HPDE6-E6E7 (cell line): Measurements from ENCODE around the gene TBL1X.
"Not testable (repeated sequence)": the region's sequence is repeated elsewhere in the genome, so short reads cannot be mapped to it uniquely, and the experiment has no call there.

ENCODE experiments used
- DNase-seq: peaks from one replicate; pipeline ENCODE4 v3.0.0; 2011; ENCODE audit warnings: missing footprints; ENCODE audit errors: extremely low spot score

Gene TBL1X

DNA sequence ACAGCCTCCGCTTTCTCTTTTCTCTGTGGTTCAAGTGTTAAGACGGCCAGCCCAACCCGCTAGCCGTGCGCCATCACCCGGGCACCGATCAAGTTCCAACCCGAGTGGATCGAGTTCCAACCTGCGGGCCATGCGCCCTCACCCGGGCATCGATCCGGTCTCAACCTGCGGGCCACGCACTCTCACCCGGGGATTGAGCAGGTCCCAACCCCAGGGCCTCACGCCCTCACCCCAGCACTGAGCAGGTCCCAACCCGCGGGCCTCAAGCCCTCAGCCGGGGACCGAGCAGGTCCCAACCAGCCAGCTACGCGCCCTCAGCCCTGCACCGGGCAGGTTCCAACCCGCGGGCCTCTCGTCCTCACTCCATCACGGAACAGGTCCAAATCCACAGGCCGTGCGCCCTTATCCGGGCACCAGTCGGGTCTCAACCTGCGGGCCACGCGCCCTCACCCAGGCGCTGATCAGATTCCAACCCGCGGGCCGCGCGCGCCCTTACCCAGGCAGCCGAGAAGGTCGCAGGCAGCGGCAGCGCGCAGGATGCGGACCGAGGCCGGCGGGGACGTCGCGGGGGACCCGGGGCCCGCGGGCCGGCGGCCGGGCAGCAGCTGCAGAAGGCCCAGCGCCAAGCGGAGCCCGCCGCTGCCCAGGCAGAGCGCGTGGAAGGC is 300.3 kb downstream of the TBL1X start:
- no peak for DNase-seq

DNA sequence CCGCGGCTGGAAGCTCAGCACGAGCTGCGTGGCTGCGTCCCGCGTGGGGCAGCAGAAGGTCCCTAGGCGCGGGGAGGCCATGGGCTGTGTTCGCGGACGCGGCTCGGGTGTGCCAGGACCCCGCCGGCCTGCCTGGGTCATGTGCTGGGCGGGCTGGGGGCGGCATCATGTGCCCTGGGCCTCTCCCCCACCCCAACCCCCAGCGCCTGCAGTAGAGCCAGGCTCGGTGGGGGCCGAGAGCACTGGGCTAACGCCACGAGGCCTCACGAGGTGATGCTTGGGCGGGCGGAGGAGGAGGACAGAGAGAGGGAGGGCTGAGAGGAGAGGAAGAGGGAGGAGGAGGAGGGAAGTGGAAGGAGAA is 300.9 kb downstream of the TBL1X start, which contains the start of gene GPR143:
Gene GPR143, minus strand, starts transcription at position 111 of the 361 bp plus-strand sequence. Its CDS starts 30 bp downstream, at position 81.
- DNase-seq = no peak

DNA sequence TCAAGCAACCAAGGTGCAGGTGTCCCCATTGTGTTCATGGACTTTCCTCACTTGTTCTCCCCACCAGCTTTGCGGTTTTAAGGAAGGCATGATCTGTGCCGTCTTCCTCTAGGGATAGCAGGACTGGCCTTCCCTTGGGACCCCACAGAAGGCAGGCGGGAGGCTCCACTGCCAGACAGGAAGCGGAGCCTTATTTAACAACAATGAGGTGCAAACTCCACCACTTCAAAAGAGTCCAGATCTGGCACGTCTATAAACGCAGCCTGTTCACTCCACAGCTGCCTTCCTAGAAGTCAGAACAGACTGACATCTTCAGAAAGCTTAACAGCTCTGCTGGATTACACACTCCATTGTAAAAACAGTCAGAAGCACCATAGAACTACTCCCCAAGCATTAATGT is 302.5 kb downstream of the TBL1X start:
- DNase-seq = no peak

DNA sequence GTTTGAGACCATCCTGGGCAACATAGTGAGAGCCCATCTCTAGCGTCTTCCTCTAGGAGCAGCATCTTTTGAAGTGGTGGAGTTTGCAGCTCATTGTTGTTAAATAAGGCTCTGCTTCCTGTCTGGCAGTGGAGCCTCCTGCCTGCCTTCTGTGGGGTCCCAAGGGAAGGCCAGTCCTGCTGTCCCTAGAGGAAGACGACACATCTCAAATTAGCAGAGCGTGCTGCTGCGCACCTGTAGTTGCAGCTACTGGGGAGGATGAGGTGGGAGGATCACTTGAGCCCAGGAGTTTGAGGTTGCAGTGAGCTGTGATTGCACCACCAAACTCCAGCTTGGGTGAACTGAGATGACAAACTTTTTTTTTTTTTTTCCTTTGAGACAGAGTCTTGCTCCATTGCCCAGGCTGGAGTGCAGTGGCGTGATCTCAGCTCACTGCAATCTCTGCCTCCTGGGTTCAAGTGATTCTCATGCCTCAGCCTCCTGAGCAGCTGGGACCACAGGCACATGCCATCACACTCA is 303.5 kb downstream of the TBL1X start:
- not testable (repeated sequence) for DNase-seq

DNA sequence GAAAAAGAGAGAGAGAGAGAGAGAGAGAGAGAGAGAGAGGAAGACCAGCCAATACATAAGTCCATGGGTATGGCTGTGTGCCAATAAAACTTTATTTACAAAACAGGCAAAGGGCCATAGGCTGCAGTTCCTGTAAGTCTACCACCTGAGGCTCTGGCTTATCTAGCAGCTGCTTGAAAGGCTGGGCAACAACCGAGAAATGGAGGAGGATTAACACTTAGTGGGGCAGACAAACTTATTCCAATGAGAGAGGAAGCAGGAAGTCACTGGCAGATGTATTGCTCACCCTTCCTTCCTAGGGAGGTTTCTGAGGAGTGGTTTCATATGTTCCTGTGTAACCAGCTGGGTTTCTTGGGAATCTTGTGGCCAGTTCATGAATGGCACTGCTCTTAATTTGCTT is 305.5 kb downstream of the TBL1X start:
- no peak for DNase-seq

DNA sequence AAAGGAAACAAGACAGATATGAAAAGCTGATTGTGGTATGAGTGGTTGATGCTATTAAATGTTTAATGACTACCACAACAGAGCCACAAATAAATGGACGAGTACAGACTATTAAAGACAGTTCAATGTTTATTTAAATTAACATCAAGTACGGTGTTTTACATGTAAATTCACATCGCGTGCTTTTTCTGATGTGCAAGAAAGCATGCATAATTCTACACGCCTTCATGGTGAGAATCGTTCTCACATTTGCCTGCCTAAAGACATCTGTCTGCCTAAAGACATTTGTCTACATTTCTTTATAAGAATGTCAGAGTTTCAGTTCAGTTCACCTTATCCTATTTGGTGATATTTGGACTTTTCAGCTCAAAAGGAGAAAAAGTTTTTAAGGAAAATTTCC is 308.1 kb downstream of the TBL1X start:
- no peak for DNase-seq

DNA sequence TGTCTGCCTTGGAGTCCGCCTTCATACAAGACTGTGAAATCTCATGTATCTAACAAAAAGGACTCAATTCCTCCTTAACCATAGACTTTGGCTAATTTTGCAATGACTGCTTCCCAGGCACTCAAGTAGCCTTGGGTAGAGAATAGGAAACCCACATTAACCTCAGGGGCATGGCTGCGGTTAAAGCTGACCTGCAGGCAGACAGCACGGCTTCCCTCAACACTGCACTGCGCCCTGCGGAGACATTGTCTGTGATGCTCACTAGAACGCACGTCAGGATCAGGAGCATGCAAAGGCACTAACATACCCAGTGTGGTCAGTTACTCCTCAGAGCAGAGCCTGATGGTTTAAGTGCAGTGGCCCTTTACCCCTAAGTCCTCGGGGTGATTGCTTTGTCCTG is 311.1 kb downstream of the TBL1X start:
- DNase-seq = no peak

DNA sequence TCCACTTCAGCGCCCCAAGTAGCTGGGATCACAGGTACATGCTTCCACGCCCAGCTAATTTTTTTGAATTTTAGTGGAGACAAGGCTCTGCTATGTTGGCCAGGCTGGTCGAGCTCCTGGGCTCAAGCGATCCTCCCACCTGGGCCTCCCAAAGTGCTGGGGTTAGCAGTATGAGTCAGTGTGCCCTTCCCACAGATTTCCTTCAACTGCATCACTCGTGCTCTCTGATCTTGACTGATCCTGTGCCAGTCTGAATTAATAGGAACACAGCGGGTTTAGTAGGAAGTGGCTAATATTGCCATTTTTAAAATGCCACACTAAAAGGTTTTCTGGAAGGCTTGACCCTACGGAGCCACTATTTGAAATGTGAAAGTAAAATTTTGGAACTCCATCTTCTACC is 317.1 kb downstream of the TBL1X start:
- no peak for DNase-seq

DNA sequence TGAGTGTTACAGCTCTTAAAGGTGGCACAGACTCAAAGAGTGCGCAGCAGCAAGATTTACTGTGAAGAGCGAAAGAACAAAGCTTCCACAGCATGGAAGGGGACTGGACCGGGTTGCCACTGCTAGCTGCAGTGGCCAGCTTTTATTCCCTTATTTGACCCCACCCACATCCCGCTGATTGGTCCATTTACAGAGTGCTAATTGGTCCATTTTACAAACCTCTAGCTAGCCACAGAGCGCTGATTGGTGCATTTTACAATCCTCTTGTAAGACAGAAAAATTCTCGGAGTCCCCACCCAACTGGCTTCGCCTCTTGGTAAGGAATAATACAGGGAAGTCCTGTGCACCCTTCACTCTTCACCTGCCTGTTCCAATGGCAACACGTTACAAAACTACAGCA is 319.5 kb downstream of the TBL1X start:
- DNase-seq = no peak

DNA sequence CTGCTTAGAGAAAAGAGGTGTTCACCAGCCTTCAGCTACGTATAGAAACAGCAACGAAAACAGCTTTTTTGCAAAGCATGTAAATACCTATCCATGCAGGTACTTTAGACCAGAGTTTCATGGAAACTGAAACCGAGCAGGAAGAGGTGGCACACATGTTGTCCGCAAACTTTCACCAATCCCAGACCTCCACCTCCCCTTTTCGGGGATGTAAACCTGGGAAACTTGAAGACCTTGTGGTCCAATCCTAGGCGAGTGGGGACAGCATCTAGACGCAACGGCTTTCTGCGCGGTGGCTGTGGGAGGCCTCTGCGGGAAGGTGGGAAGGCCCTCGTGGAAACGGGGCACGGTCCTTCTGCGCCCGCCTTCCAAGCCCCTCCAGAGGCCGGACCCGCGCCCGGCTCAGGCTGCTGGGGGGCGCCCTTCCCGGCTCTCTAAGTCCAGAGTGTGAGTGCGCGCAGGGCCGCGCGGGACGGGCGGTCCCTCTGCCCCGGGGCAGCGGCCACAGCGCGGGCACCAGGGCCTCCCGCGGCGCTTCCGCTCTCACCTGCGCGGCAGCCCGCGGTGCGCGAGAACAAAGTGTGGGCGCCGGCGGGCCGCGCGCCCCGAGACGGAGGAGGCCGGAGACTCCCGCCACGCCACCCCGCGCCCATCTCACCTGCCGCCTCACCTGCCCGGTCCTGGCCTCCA is 320.5 kb downstream of the TBL1X start:
- no peak for DNase-seq

DNA sequence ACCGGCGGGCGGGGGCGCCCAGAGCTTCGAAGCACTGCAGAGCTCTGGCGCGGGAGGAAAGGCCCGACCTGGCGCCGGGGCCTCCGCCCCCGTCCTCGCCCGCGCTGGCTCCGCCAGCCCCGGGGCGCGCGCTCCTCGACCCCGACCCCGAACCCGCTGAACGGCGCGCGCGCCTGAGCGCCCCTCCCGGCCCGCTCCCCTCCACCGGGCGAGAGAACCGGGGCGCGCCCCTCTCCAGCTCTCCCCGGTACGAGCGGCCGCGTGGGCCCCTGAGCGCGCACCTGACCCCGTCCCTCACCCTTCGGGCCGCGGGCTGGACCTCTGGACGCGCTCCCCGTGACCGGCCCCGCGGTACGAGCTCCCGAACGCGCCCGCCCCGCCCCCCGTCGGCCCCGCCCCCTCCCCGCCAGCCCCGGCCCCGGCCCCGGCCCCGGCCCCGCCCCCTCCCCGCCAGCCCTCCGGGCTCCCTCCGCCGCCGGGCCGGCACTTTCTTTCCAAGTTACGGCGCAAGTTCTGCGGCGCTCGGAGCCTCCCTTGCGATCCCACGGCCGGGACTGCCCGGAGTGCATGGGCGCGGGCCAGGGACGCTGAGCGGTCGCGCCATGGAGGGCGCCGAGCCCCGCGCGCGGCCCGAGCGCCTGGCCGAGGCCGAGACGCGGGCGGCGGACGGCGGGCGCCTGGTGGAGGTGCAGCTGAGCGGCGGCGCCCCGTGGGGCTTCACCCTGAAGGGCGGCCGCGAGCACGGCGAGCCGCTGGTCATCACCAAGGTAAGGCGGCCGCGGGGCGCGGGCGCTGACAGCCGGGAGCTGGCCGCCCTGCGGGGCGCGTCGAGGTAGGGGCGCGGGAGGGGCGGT is 321.3 kb downstream of the TBL1X start, which contains the start of gene SHROOM2:
Gene SHROOM2, plus strand, starts transcription at position 486 of the 854 bp plus-strand sequence. Its CDS starts 117 bp downstream, at position 603.
- DNase-seq = no peak

DNA sequence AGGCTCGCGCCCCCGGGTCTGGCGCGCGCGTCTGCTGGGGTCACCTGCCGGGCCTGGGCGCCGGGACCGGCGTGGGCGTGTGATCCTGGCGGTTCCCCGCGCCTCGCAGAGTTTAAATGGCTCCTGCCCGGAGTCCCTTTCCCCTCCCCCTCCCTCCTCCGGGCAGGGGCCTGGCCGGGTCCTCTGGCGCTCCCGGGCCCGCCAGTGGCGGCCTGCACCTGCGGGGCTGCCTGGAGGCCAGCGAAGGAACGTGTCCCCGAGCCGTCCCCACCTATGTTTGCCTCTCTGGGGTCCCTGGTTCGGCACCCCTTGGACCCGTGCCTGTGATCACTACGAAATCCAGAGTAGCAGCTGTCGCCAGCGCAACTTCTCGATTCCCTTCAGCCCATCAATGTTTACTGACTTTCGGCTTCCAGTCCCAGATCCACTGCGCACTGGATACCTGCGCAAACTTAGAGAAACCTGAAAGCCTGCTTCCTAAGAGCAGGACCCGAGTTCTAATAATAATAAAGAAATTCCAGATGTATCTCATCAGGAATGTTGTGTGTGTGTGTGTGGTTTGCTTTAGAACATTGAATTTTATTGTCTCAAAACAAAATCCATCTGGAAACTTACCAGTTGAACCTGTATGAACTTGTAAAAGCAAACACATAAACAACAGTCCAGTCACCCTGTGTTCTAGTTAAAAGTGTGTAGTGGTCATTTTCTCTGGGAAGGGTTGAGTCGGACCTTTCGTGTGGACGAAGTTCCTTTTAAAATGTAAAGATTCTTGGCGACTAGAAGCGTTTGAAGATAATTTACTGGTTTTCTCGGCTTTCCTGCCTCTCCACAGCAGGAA is 322.2 kb downstream of the TBL1X start:
- DNase-seq = no peak

DNA sequence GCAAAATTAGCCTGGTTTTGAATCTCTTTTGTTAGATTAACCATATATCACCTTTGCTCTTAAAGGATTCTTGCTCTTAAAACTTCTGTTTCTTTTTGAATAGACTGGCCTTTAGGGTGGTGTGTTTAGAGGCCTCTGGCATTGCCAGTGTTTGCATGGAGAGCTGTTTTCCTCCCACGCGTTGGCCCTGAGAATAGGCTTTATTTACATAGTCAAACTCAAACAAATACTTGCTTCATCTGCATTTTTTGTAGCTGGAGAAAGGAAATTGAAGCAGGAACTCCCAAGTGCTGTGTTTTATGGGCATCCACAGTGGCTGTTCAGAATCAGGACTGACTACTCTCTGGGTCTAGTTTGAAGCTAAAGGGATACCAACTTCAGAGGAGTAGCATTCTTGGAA is 324.1 kb downstream of the TBL1X start:
- no peak for DNase-seq

DNA sequence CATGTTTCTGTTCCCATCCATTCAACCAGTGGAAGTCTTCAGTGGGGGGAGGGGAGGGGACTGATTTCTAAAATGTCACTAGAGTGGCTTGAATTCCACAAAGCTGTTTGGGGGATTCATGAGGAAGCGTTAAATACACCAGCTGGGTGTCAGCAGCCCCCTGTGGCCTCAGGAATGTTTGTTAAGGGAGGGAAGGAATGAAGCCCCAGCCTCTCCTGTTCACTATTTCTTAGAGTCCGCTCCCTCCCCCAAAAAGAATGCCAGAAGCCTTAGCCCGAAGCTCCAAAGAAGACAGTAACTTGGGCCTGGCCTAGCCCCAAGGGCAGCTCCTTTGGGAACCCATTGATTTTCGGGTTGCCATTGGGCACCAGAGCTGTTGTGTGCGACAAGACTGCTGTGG is 324.7 kb downstream of the TBL1X start:
- no peak for DNase-seq
